Peyer's patch (tissue), 4 donors: ENCODE results near the gene C15orf61. TPM values are rescaled to one million over a fixed set of nuclear protein-coding genes. Genes with fewer than 3 reads are reported as not detected.

Experiments used
- DNase-seq, 3 donors: peaks; one replicate each; pipeline ENCODE4 v3.0.0-alpha.2; 2017 to 2019
- H3K27ac ChIP-seq, 4 donors: fragments of 200-600 bp; sonication (generic); one replicate each; pipeline ENCODE4 v1.5.1; 2016 to 2019
- H3K27me3 ChIP-seq, 2 donors: fragments of 200-600 bp; sonication (generic); one replicate each; pipeline ENCODE4 v1.5.1; 2019
- H3K36me3 ChIP-seq, 3 donors: fragments of 200-600 bp; sonication (generic); one replicate each; pipeline ENCODE4 v1.5.1; 2016 to 2019
- H3K4me1 ChIP-seq, 4 donors: fragments of 200-600 bp; sonication (generic); one replicate each; pipeline ENCODE4 v1.5.1; 2016 to 2019
- H3K4me3 ChIP-seq, 4 donors: fragments of 200-600 bp; sonication (generic); 1 replicate in 3 of 4; 2 replicates in 1 of 4; pipeline ENCODE4 v1.5.1; 2016 to 2019; ENCODE audit warnings: mild to moderate bottlenecking in 1 of 4
- H3K9me3 ChIP-seq, 4 donors: fragments of 200-600 bp; sonication (generic); one replicate each; pipeline ENCODE4 v1.5.1; 2016 to 2019; ENCODE audit warnings: mild to moderate bottlenecking in 1 of 4
- CTCF ChIP-seq, 6 experiments: fragments of 450-650 bp in 4 of 6; fragments of 200-600 bp in 2 of 6; sonication (generic) in 1 of 6; IDR thresholded peaks; one replicate each; pipeline ENCODE4 v1.5.1; 2017 to 2019; ENCODE audit warnings: antibody characterized with exemption in 6 of 6, mild to moderate bottlenecking in 3 of 6, moderate library complexity in 1 of 6
- POLR2A ChIP-seq, 2 donors: fragments of 450-650 bp; IDR thresholded peaks; one replicate each; pipeline ENCODE4 v1.5.1; 2017; ENCODE audit warnings: antibody characterized with exemption in 2 of 2, mild to moderate bottlenecking in 2 of 2, moderate library complexity in 2 of 2
- total RNA-seq, 4 donors: library from RNA; depleted of rRNA; stranded (reverse); fragments of >200 nt; gene quantifications; one replicate each; pipeline ENCODE4 v1.1.0, GENCODE V29; 2016

The C15orf61 gene
- total RNA-seq, 4 donors from 2014 or later: 2.5 to 10.7 (median 7.6) TPM

- no peak overlapping the region for H3K27ac ChIP-seq
- no peaks in the 10 kb centered on the region for H3K4me1 ChIP-seq
- no peak for DNase-seq
- H3K36me3 ChIP-seq: peaks cover 0 to 10% (median 0%) of the 10 kb centered on the region in 3 donors
- TF ChIP-seq CTCF (IDR thresholded peaks at IDR 0.05) (no peak), POLR2A (IDR thresholded peaks at IDR 0.05) (no peak)
- no peak overlapping the region for H3K4me3 ChIP-seq
- no peaks in the 10 kb centered on the region for H3K9me3 ChIP-seq
- no peaks in the 10 kb centered on the region for H3K27me3 ChIP-seq
These were observed 10.2 kb upstream of the C15orf61 start for GRCh38 chr15:67510597-67511190.

GRCh38 chr15:67511606-67512005, 9.3 kb upstream of the C15orf61 start:
- Histone ChIP-seq H3K4me3 (no peak overlapping the region), H3K27ac (no peak overlapping the region), H3K36me3 (peaks cover 0 to 10% (median 0%) of the 10 kb centered on the region in 3 donors), H3K27me3 (no peaks in the 10 kb centered on the region), H3K9me3 (no peaks in the 10 kb centered on the region), H3K4me1 (no peaks in the 10 kb centered on the region)
- TF ChIP-seq POLR2A (IDR thresholded peaks at IDR 0.05): no peak
- TF ChIP-seq CTCF (IDR thresholded peaks at IDR 0.05): no peak
- no peak for DNase-seq

- no peaks in the 10 kb centered on the region for H3K27me3 ChIP-seq
- no peaks in the 10 kb centered on the region for H3K4me1 ChIP-seq
- no peak overlapping the region for H3K4me3 ChIP-seq
- no peak overlapping the region for H3K27ac ChIP-seq
- H3K36me3 ChIP-seq: peaks cover 0 to 10% (median 0%) of the 10 kb centered on the region in 3 donors
- H3K9me3 ChIP-seq: no peaks in the 10 kb centered on the region
- TF ChIP-seq POLR2A (IDR thresholded peaks at IDR 0.05): no peak
- TF ChIP-seq CTCF (IDR thresholded peaks at IDR 0.05): no peak
- DNase-seq: no peak
These were observed 8.8 kb upstream of the C15orf61 start for GRCh38 chr15:67512140-67512539.

GRCh38 chr15:67512933-67513714, 7.8 kb upstream of the C15orf61 start:
- no peak overlapping the region for H3K27ac ChIP-seq
- no peaks in the 10 kb centered on the region for H3K9me3 ChIP-seq
- DNase-seq: no peak
- H3K4me1 ChIP-seq: no peaks in the 10 kb centered on the region
- TF ChIP-seq CTCF (IDR thresholded peaks at IDR 0.05): no peak
- TF ChIP-seq POLR2A (IDR thresholded peaks at IDR 0.05): no peak
- no peak overlapping the region for H3K4me3 ChIP-seq
- H3K36me3 ChIP-seq: peaks cover 0 to 10% (median 0%) of the 10 kb centered on the region in 3 donors
- H3K27me3 ChIP-seq: no peaks in the 10 kb centered on the region

GRCh38 chr15:67515090-67515489, 5.8 kb upstream of the C15orf61 start:
- Histone ChIP-seq H3K9me3 (no peaks in the 10 kb centered on the region), H3K27me3 (no peaks in the 10 kb centered on the region), H3K4me1 (no peaks in the 10 kb centered on the region), H3K36me3 (peaks cover 0 to 10% (median 0%) of the 10 kb centered on the region in 3 donors), H3K4me3 (no peak overlapping the region), H3K27ac (no peak overlapping the region)
- no peak for DNase-seq
- TF ChIP-seq POLR2A (IDR thresholded peaks at IDR 0.05): no peak
- no peak for TF ChIP-seq CTCF (IDR thresholded peaks at IDR 0.05)
